ENCODE results near the gene GAS2L1. TPM values are rescaled to one million over a fixed set of nuclear protein-coding genes. Genes with fewer than 3 reads are reported as not detected.

Gene GAS2L1
- total RNA-seq, 1 donor from 2014 or later = 1.5 TPM

DNA sequence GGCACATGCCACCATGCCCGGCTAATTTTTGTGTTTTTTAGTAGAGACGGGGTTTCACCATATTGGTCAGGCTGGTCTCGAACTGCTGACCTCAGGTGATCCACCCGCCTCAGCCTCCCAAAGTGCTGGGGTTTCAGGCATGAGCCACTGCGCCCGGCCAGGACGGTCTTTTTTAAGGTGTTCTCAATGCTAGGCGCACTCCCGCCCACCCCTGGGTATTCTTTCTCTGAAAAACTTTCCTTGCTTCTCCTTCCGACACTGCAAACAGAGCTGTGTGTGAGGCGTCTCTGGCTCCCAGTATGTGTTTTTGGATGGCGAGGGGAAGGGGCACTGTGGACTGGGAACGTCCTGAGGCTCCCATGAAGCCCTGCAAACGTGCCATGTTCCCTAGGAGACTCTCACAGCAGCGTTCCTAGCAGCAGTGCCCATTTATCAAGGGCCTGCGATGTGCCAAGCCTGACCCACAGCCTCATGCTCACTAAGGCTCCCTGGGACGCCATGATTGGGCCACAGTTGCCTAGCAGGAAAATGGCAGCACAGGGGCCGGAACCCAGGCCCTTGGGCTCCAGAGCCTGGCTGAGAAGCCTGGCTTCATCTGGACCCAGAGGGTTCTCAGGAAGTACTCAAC lies 11.5 kb downstream of the GAS2L1 start:
- peaks cover 12% of the 10 kb centered on the region for H3K4me1 Mint-ChIP-seq
- intact Hi-C loops (cut with micrococcal nuclease) = no loop called here

DNA sequence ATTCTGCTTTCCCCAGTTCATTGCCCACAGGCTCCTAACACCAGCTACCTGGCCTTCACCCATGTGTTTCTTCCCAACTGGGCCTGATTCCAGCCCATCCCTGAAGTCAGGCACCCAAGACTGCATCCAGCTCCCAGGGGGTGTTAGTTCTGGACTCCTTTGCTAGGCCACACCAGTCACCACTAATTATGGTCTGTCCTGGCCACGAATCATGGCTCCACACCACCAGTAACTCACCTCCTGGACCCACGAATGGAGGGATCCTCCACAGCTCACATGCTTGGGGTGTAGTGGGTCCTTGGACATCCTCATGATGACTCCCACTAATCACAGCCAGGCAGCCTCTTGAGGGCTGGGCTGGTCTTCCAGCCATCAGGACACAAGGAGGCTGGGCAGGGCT lies 12.6 kb downstream of the GAS2L1 start:
- Mint-ChIP-seq H3K27me3 (peaks cover 25% of the 10 kb centered on the region), H3K36me3 (ENCODE audit: low read depth) (no peaks in the 10 kb centered on the region), H3K9me3 (no peaks in the 10 kb centered on the region), H3K4me3 (no peak overlapping the region), H3K4me1 (peaks cover 8% of the 10 kb centered on the region), H3K27ac (no peak overlapping the region)
- intact Hi-C loops (cut with micrococcal nuclease) = no loop called here
- DNase-seq = no peak

More for the DNA sequence above, 11.5 kb downstream of the GAS2L1 start:
- DNase-seq = no peak
- H3K27ac Mint-ChIP-seq = no peak overlapping the region
- H3K36me3 Mint-ChIP-seq (ENCODE audit: low read depth) = no peaks in the 10 kb centered on the region
- H3K27me3 Mint-ChIP-seq = peaks cover 37% of the 10 kb centered on the region
- H3K4me3 Mint-ChIP-seq = no peak overlapping the region
- no peaks in the 10 kb centered on the region for H3K9me3 Mint-ChIP-seq

DNA sequence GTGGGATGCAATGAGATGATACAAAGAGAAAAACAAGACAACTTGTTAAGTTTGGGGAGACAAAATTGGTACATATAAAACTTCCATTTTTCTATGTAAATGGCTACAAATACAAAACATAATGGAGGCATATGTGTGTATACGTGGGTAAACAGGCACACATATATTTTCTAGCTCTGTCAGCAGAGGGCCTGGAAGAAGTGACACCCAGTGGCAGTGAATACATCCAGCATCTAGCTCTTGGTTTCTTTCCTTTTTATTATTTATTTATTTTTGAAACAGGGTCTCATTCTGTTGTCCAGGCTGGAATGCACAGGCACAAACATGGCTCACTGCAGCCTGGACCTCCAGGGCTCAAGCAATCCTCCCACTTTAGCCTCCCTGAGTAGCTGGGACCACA lies 14.1 kb downstream of the GAS2L1 start:
- no peak overlapping the region for H3K27ac Mint-ChIP-seq
- DNase-seq = no peak
- intact Hi-C loops (cut with micrococcal nuclease) = no loop called here
- H3K36me3 Mint-ChIP-seq (ENCODE audit: low read depth) = no peaks in the 10 kb centered on the region
- H3K27me3 Mint-ChIP-seq = peaks cover 17% of the 10 kb centered on the region
- no peaks in the 10 kb centered on the region for H3K9me3 Mint-ChIP-seq
- no peak overlapping the region for H3K4me3 Mint-ChIP-seq
- H3K4me1 Mint-ChIP-seq = peaks cover 2% of the 10 kb centered on the region

DNA sequence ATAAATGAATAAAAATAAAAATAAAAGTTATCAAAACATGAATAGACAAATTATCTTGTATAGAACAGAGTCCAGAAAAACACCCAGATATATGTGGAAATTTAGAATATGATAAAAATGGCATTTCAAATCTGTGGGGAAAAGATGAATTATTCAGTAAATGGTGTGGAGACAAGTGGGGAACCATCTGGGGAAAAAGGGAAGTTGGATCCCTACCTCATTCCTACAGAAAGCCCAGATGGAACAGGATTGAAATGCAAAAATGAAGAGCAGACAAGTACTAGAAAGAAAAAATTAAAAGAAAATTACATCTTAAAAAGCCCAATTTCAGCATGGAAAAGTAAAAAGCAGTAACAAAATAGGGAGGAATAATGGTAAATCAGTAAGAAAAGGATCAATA lies 17.2 kb downstream of the GAS2L1 start:
- H3K27ac Mint-ChIP-seq = no peak overlapping the region
- H3K9me3 Mint-ChIP-seq = no peaks in the 10 kb centered on the region
- intact Hi-C loops (cut with micrococcal nuclease) = no loop called here
- H3K27me3 Mint-ChIP-seq = no peaks in the 10 kb centered on the region
- no peaks in the 10 kb centered on the region for H3K4me1 Mint-ChIP-seq
- no peak overlapping the region for H3K4me3 Mint-ChIP-seq
- no peak for DNase-seq
- peaks cover 3% of the 10 kb centered on the region for H3K36me3 Mint-ChIP-seq (ENCODE audit: low read depth)

DNA sequence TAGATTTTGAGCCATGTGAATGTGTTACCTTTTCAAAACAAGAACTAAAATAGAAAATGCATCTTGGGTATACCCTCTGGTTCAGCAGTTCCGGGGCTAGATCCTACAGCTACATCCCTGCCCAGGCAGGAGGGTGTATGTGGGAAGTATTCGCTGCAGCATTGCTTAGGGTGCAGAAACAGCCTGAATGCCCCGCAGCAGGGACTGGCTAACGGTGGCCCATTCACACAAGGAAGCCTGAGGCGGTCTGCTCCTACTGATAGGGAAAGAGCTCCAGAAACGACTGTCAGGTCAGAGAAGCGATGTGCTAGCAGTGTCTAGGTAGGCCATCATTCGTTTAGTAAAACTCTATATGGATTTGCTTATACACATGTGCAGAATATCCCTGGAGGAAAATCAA lies 18.9 kb downstream of the GAS2L1 start:
- intact Hi-C loops (cut with micrococcal nuclease) = no loop called here
- H3K27ac Mint-ChIP-seq = no peak overlapping the region
- no peaks in the 10 kb centered on the region for H3K4me1 Mint-ChIP-seq
- H3K36me3 Mint-ChIP-seq (ENCODE audit: low read depth) = peaks cover 7% of the 10 kb centered on the region
- DNase-seq = no peak
- no peaks in the 10 kb centered on the region for H3K27me3 Mint-ChIP-seq
- no peaks in the 10 kb centered on the region for H3K9me3 Mint-ChIP-seq
- H3K4me3 Mint-ChIP-seq = no peak overlapping the region

DNA sequence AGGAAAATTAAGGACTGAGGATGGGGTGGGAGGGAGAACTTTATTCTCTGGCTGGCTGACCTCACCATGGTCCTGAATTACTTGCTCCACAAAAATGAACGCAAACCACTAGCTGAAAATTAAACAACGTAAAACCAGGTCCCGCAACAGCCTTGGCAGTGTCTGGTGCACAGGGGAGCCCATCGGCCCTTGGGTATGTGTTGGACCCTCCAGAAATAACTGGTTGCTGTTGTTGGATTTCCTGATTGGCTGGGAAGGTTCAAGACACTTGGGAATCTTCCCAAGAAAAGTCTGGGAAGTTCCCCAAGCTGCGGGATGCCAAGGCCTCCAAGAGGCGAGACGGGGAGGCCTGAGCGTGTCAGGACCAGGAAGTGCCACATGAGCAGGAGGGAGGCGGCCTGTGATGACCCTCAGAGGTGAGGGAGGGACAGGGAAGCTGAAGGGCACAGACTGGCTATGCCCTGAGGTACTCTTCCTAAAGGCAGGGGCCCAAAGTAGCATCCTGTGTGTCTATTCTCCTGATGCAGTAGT lies 19.4 kb downstream of the GAS2L1 start:
- H3K27me3 Mint-ChIP-seq = no peaks in the 10 kb centered on the region

DNA sequence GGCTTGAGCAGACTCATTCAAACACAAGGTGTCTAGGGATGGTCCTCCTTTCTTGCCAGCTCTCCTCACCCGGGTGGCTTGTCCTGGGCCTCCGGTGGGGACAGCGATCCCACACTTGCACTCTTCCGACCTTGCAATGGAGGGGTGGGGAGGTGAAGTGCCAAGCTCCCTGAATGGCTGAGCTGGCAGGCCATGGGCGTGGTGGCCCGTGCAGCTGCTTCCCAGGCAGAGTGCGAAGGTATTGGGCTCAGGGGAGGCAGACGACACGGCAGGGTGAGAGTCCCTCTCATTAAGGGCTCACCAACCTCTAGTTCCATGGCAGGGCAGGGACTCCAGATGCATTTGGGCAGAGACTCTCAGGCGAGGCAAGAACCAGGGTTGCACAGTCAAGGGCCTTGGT lies 20.0 kb downstream of the GAS2L1 start:
- no peak overlapping the region for H3K27ac Mint-ChIP-seq
- intact Hi-C loops (cut with micrococcal nuclease) = no loop called here

More for the DNA sequence above, 19.4 kb downstream of the GAS2L1 start:
- H3K9me3 Mint-ChIP-seq = no peaks in the 10 kb centered on the region
- H3K4me1 Mint-ChIP-seq = no peaks in the 10 kb centered on the region
- no peak overlapping the region for H3K4me3 Mint-ChIP-seq
- intact Hi-C loops (cut with micrococcal nuclease) = no loop called here
- no peak for DNase-seq
- H3K36me3 Mint-ChIP-seq (ENCODE audit: low read depth) = peaks cover 8% of the 10 kb centered on the region
- no peak overlapping the region for H3K27ac Mint-ChIP-seq

DNA sequence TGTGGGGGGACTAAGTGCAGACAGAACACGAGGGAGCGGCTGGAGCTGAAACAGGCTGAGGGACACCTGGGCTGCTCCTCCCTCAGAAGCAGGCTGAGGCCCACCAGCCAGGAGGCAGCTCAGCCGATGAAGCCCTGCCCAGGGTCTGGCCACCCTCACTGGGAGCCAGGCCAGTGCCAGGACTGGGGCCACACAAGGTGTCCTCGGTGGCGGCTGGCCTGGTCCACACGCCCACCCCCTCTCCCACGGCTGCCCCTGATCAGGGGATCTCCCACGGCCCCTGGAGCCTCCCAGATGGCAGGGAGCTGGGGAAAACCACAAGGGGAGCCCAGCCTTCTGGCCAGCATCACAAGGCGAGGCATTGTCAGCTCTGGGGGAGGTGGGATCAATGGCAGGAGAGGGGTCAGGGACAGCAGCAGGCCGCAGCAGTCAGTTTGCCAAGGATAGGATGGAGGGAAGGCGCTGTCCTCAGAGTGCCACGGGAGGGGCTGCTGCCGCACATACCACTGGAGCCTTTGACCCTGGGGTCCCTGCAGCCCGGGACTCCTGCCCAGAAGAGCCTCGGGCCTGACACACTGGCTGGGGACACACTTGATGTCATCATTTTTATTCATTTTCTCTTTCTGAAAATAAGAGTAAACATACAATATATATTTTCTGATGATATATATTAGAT lies 20.8 kb downstream of the GAS2L1 start:
- no peak overlapping the region for H3K4me3 Mint-ChIP-seq
- no peaks in the 10 kb centered on the region for H3K27me3 Mint-ChIP-seq
- no peaks in the 10 kb centered on the region for H3K9me3 Mint-ChIP-seq
- intact Hi-C loops (cut with micrococcal nuclease) = no loop called here
- H3K36me3 Mint-ChIP-seq (ENCODE audit: low read depth) = peaks cover 10% of the 10 kb centered on the region
- no peak overlapping the region for H3K27ac Mint-ChIP-seq
- DNase-seq = no peak
- no peaks in the 10 kb centered on the region for H3K4me1 Mint-ChIP-seq

More for the DNA sequence above, 20.0 kb downstream of the GAS2L1 start:
- H3K4me3 Mint-ChIP-seq = no peak overlapping the region
- DNase-seq = no peak
- no peaks in the 10 kb centered on the region for H3K27me3 Mint-ChIP-seq
- H3K36me3 Mint-ChIP-seq (ENCODE audit: low read depth) = peaks cover 10% of the 10 kb centered on the region
- no peaks in the 10 kb centered on the region for H3K9me3 Mint-ChIP-seq
- no peaks in the 10 kb centered on the region for H3K4me1 Mint-ChIP-seq

DNA sequence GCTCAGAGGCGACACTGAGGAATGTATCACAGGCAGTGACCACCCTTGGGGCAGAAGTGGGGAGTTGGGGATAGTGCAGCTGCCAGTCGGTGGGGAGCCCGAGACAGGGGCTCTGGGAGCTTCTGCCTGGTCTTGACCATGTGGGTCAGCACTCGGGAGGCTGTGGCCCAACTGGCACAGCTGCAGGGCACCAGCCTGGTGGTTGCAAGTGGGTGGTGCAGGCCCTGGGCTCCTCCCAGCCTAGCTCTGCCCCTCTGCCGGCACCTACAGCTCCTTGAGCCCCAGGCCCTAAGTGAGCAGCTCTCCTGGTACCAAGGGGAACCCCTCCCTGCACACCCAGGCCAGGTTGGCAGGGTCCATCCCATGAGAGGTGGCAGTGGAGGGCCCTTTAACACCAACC lies 21.6 kb downstream of the GAS2L1 start:
- no peak for DNase-seq
- Mint-ChIP-seq H3K27ac (no peak overlapping the region), H3K4me1 (no peaks in the 10 kb centered on the region), H3K27me3 (no peaks in the 10 kb centered on the region), H3K4me3 (no peak overlapping the region), H3K36me3 (ENCODE audit: low read depth) (peaks cover 10% of the 10 kb centered on the region), H3K9me3 (no peaks in the 10 kb centered on the region)
- intact Hi-C loops (cut with micrococcal nuclease) = no loop called here

DNA sequence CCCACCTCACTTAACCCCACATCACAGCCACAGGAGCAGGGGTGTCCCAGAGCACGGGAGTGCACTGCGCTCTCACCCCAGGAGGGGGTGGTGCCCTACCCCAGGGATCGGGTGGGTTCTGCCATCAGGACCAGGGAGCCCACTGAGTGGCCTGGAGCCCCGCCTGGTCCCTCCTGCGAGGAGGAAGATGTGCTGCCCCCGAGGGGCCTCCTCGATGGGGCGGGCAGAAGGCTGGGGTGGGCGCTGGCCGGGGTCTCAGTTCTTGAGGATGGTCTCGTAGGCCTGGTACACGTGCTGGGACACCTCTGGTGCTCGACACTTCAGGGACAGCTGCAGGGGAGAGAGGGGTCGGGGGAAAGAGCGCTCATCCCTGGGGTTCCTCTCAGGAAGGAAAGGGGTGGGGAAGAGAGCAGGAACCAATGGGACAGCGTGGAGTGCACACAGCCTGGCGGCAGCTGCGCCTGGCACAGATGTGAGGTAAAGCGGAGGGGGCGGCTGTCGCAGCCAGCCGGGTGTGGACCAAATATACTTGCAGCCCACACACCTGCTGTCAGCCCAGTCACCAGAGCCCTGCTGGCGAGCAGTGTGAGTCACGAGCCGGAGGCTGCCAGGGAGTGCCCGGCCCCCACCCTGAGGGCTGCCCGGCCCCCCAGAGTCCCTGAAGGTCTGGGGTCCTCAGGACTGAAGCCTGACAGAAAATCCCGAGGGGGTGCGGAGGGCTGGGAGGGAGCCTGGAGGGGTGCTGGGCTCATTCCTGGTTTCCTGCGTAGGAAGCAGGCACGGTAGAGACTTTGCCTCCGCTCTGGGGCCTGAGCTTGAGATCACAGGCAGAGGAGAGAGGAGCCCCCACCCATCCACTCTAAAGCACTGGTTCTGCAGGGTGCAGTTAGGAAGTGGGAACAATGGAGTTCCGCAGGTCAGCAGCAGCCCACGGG lies 22.4 kb downstream of the GAS2L1 start:
- no peak for DNase-seq
- Mint-ChIP-seq H3K4me3 (no peak overlapping the region), H3K9me3 (no peaks in the 10 kb centered on the region), H3K27ac (no peak overlapping the region), H3K4me1 (no peaks in the 10 kb centered on the region), H3K36me3 (ENCODE audit: low read depth) (peaks cover 15% of the 10 kb centered on the region), H3K27me3 (no peaks in the 10 kb centered on the region)
- intact Hi-C loops (cut with micrococcal nuclease) = no loop called here

DNA sequence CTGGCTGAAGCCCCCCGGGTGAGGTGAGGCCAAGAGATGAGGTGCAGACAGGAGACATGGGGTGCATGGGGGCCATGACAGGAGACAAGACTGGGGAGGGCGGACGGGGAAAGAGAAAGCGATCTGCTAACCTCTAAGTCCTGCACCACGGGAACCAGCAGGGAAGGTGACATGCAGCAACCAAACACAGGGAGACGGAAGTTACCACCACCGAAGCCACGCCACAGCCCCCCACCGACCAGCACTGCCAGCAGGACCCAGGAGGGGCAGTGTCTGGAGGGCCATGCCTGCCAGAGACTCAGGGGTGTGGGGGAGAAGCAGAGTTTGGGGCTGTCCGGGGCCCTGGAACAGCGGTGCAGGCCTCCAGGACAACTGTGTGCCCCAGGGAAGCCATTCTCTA lies 23.1 kb downstream of the GAS2L1 start:
- Mint-ChIP-seq H3K27ac (no peak overlapping the region), H3K4me1 (no peaks in the 10 kb centered on the region), H3K27me3 (no peaks in the 10 kb centered on the region), H3K36me3 (ENCODE audit: low read depth) (peaks cover 17% of the 10 kb centered on the region), H3K9me3 (no peaks in the 10 kb centered on the region), H3K4me3 (no peak overlapping the region)
- intact Hi-C loops (cut with micrococcal nuclease) = no loop called here
- DNase-seq = no peak

DNA sequence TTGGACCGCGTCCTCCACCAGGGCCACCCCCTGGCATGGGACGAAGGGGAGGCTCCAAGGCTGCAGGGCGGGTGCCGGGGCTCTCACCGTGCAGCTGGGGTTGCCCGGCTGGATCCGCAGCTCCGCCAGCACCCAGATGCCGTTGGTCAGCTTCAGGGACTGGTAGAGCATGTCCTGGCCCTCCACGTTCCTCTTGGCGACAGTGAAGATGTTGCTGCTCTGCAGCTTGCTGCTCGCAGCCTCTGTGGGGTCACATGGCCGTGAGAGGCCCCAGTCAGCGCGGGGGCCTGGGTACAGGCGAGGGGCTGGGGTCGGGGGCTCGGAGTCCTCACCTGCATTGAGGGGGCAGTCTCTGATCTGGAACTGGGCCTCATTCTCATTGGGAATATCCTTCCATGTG lies 23.8 kb downstream of the GAS2L1 start:
- Mint-ChIP-seq H3K9me3 (no peaks in the 10 kb centered on the region), H3K27me3 (no peaks in the 10 kb centered on the region), H3K4me3 (no peak overlapping the region), H3K36me3 (ENCODE audit: low read depth) (peaks cover 17% of the 10 kb centered on the region), H3K27ac (no peak overlapping the region), H3K4me1 (no peaks in the 10 kb centered on the region)
- no peak for DNase-seq
- intact Hi-C loops (cut with micrococcal nuclease) = no loop called here

DNA sequence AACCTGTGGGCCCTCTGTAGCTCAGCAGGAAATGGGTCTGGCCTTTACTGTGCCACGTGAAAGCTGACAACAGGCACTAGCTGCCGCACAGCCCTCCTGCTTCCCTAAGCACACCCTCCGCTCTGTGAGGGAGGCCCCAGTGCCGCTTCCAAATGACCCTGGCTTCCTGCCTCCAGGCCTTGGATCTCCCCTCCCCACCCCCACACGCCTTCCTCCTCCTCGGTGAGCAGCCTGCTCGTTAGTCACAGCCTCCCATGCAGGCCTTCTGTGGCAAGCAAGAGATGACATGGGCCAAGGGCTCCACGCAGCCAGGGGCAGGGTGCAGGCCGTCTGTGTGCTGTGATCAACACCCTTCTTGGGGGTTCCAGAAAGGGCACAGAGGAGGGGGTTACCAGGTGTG lies 24.3 kb downstream of the GAS2L1 start:
- intact Hi-C loops (cut with micrococcal nuclease) = no loop called here
- no peak overlapping the region for H3K27ac Mint-ChIP-seq

DNA sequence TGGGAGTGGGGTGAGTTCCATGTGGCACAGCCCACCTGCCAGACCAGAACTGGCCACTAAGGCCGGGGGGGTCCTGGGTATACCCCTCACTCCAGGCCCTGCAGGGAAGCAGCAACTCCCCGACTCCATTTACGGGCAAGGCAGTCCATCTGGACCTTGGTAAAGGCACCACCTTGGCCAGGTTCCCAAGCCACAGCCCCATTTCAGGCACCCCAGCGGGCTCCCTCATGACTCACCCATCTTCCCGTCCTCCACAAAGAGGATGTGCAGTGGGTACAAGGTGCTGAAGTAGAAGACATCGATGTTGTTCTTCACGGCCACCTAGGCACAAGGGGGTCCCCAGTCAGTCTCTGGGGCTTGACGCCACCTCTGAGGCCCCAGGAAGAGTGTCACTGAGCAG lies 24.8 kb downstream of the GAS2L1 start:
- no peak for DNase-seq
- Mint-ChIP-seq H3K36me3 (ENCODE audit: low read depth) (peaks cover 23% of the 10 kb centered on the region), H3K4me3 (no peak overlapping the region), H3K4me1 (no peaks in the 10 kb centered on the region), H3K9me3 (no peaks in the 10 kb centered on the region), H3K27me3 (no peaks in the 10 kb centered on the region), H3K27ac (no peak overlapping the region)
- intact Hi-C loops (cut with micrococcal nuclease) = no loop called here

More for the DNA sequence above, 24.3 kb downstream of the GAS2L1 start:
- Mint-ChIP-seq H3K4me3 (no peak overlapping the region), H3K27me3 (no peaks in the 10 kb centered on the region), H3K9me3 (no peaks in the 10 kb centered on the region), H3K36me3 (ENCODE audit: low read depth) (peaks cover 22% of the 10 kb centered on the region), H3K4me1 (no peaks in the 10 kb centered on the region)
- no peak for DNase-seq
